ENCODE results near the gene COG3. TPM values are rescaled to one million over a fixed set of nuclear protein-coding genes. Genes with fewer than 3 reads are reported as not detected.

The COG3 gene
- total RNA-seq, 4 donors from 2014 or later, result 10.4 to 20.3 (median 17.8) TPM

DNA sequence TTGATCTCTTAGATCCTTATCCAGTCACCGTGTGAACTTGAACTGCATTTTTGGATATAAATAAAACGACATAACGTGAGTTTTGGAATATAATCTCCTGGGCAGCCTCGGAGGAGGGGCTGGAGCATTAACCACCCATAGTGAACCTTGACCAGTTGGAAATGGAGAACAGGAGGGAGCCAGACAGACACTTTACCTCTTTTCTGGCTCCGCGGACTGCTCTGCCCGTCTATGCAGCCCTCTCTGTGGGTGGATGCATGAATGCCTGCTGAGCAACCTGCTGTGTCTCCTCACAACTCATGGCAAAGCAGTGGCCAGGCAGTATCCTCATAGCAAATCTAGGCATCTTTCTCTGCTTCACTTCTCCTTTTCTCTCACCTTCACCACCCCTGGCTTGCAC is 10.5 kb upstream of the COG3 start:
- no peaks in the 10 kb centered on the region for H3K36me3 ChIP-seq
- no peak overlapping the region for H3K27ac ChIP-seq
- no peaks in the 10 kb centered on the region for H3K9me3 ChIP-seq
- no peaks in the 10 kb centered on the region for H3K4me1 ChIP-seq
- TF ChIP-seq CTCF (IDR thresholded peaks at IDR 0.05 in 4 of 5, conservative IDR thresholded peaks at IDR 0.05 in 1 of 5), result no peak
- TF ChIP-seq POLR2A (IDR thresholded peaks at IDR 0.05), result no peak
- DNase-seq, result no peak
- no peak for ATAC-seq
- in situ Hi-C loops (cut with MboI; ENCODE audit: low sequenced_read_pairs in 4 of 4) (no loop called here), intact Hi-C loops (cut with DNase I; ENCODE audit: low total_unique reads) (no loop called here)
- no peaks in the 10 kb centered on the region for H3K27me3 ChIP-seq
- H3K4me3 ChIP-seq, result no peak overlapping the region

DNA sequence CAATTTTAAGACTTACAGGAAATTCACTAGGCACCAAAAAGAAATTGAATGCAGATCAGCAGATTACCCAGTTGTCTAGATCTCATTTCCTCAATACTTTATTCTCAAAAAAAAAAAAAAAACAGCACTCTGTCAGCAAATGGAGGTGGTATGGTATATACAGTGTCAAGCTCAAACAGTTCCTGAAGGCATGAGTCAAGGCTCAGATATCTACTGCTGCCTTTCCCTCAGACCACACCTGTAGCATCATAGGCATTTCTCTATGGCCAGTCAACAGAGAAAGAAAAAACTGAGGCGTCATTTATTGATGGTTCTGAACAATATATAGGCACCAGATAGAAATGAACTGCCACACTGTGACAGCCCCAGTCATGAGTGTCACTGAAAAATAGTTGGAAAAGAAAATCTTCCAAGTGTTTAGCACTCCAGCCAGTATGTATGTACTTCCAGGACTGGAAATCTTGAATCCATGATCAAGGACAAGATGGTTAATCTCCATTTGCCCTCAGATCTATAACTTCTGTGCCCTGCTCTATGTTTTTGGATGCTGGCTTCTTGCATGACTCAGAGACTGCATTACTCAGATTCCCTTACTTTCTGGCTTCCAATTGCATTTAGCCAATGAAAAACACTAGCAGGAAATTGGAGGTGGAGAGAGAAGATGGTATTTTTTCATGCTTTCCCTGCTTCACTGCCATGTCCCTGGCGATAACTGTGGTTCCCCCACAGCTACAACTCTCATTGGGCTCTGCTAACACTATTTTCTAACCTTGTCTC is 8.4 kb upstream of the COG3 start:
- H3K4me3 ChIP-seq, result no peak overlapping the region
- H3K27me3 ChIP-seq, result no peaks in the 10 kb centered on the region
- H3K9me3 ChIP-seq, result no peaks in the 10 kb centered on the region
- ATAC-seq (no peak), DNase-seq (no peak)
- intact Hi-C loops (cut with DNase I; ENCODE audit: low total_unique reads) (no loop called here), in situ Hi-C loops (cut with MboI; ENCODE audit: low sequenced_read_pairs in 4 of 4) (no loop called here)
- H3K36me3 ChIP-seq, result no peaks in the 10 kb centered on the region
- H3K4me1 ChIP-seq, result no peaks in the 10 kb centered on the region
- TF ChIP-seq CTCF (IDR thresholded peaks at IDR 0.05 in 4 of 5, conservative IDR thresholded peaks at IDR 0.05 in 1 of 5) (no peak), POLR2A (IDR thresholded peaks at IDR 0.05) (no peak)
- H3K27ac ChIP-seq, result no peak overlapping the region

- Histone ChIP-seq H3K4me1 (peaks cover 37 to 40% of the 10 kb centered on the region in 2 donors), H3K27ac (peak overlapping the region; percentile 87 to 99 (median 92)), H3K27me3 (no peaks in the 10 kb centered on the region), H3K36me3 (no peaks in the 10 kb centered on the region), H3K9me3 (no peaks in the 10 kb centered on the region), H3K4me3 (peak overlapping the region; percentile 87 to 99 (median 94))
- no peak for ATAC-seq
- in situ Hi-C loops (cut with MboI; ENCODE audit: low sequenced_read_pairs in 4 of 4), result loop anchor here in 2 of 4 donors (10.0 kb wide), 2 partner anchors 99 to 119 kb away; partner anchors contain the start of gene TPT1 (in 1 of the 2)
- TF ChIP-seq POLR2A (IDR thresholded peaks at IDR 0.05), result no peak
- TF ChIP-seq CTCF (IDR thresholded peaks at IDR 0.05 in 4 of 5, conservative IDR thresholded peaks at IDR 0.05 in 1 of 5), result peak in 2 of 5 experiments; percentile 49 to 75
- no peak for DNase-seq
- intact Hi-C loops (cut with DNase I; ENCODE audit: low total_unique reads), result loop anchor here (1.0 to 2.0 kb wide), 4 partner anchors 23 to 123 kb away; partner anchors contain the start of genes SLC25A30 and TPT1
These were observed 525 bp upstream of the COG3 start for GRCh38 chr13:45464141-45464686.

GRCh38 chr13:45466359-45466758 is 1.6 kb downstream of the COG3 start:
- Histone ChIP-seq H3K9me3 (no peaks in the 10 kb centered on the region), H3K27ac (peak overlapping the region; percentile 87 to 99 (median 92)), H3K4me1 (peaks cover 43 to 51% of the 10 kb centered on the region in 2 donors), H3K4me3 (peak overlapping the region in 3 of 4 donors; percentile 87 to 99 (median 92)), H3K27me3 (no peaks in the 10 kb centered on the region), H3K36me3 (no peaks in the 10 kb centered on the region)
- in situ Hi-C loops (cut with MboI; ENCODE audit: low sequenced_read_pairs in 4 of 4), result loop anchor here in 2 of 4 donors (10.0 kb wide), 2 partner anchors 102 to 122 kb away; partner anchors contain the start of gene TPT1 (in 1 of the 2)
- intact Hi-C loops (cut with DNase I; ENCODE audit: low total_unique reads), result no loop called here
- no peak for ATAC-seq
- DNase-seq, result no peak
- no peak for TF ChIP-seq CTCF (IDR thresholded peaks at IDR 0.05 in 4 of 5, conservative IDR thresholded peaks at IDR 0.05 in 1 of 5)
- no peak for TF ChIP-seq POLR2A (IDR thresholded peaks at IDR 0.05)

Measured in gastrocnemius medialis (tissue), 4 donors.